ENCODE data around the gene CLEC1A.

- TF ChIP-seq POLR2A (IDR thresholded peaks at IDR 0.05): no peak
- TF ChIP-seq, protein P1, sequence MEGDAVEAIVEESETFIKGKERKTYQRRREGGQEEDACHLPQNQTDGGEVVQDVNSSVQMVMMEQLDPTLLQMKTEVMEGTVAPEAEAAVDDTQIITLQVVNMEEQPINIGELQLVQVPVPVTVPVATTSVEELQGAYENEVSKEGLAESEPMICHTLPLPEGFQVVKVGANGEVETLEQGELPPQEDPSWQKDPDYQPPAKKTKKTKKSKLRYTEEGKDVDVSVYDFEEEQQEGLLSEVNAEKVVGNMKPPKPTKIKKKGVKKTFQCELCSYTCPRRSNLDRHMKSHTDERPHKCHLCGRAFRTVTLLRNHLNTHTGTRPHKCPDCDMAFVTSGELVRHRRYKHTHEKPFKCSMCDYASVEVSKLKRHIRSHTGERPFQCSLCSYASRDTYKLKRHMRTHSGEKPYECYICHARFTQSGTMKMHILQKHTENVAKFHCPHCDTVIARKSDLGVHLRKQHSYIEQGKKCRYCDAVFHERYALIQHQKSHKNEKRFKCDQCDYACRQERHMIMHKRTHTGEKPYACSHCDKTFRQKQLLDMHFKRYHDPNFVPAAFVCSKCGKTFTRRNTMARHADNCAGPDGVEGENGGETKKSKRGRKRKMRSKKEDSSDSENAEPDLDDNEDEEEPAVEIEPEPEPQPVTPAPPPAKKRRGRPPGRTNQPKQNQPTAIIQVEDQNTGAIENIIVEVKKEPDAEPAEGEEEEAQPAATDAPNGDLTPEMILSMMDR (IDR thresholded peaks at IDR 0.05): no peak
These were observed 68.3 kb downstream of the CLEC1A start, which contains the start of gene CLEC9A for GRCh38 chr12:10030446-10030845.
